Peyer's patch (tissue), 4 donors: ENCODE measurements around the gene MED16. TPM values are rescaled to one million over a fixed set of nuclear protein-coding genes. Genes with fewer than 3 reads are reported as not detected.

ENCODE experiments used
- DNase-seq, 3 donors: peaks; one replicate each; pipeline ENCODE4 v3.0.0-alpha.2; 2017 to 2019
- H3K27ac ChIP-seq, 4 donors: fragments of 200-600 bp; sonication (generic); one replicate each; pipeline ENCODE4 v1.5.1; 2016 to 2019
- H3K27me3 ChIP-seq, 2 donors: fragments of 200-600 bp; sonication (generic); one replicate each; pipeline ENCODE4 v1.5.1; 2019
- H3K36me3 ChIP-seq, 3 donors: fragments of 200-600 bp; sonication (generic); one replicate each; pipeline ENCODE4 v1.5.1; 2016 to 2019
- H3K4me1 ChIP-seq, 4 donors: fragments of 200-600 bp; sonication (generic); one replicate each; pipeline ENCODE4 v1.5.1; 2016 to 2019
- H3K4me3 ChIP-seq, 4 donors: fragments of 200-600 bp; sonication (generic); 1 replicate in 3 of 4; 2 replicates in 1 of 4; pipeline ENCODE4 v1.5.1; 2016 to 2019; ENCODE audit warnings: mild to moderate bottlenecking in 1 of 4
- H3K9me3 ChIP-seq, 4 donors: fragments of 200-600 bp; sonication (generic); one replicate each; pipeline ENCODE4 v1.5.1; 2016 to 2019; ENCODE audit warnings: mild to moderate bottlenecking in 1 of 4
- CTCF ChIP-seq, 6 experiments: fragments of 450-650 bp in 4 of 6; fragments of 200-600 bp in 2 of 6; sonication (generic) in 1 of 6; IDR thresholded peaks; one replicate each; pipeline ENCODE4 v1.5.1; 2017 to 2019; ENCODE audit warnings: antibody characterized with exemption in 6 of 6, mild to moderate bottlenecking in 3 of 6, moderate library complexity in 1 of 6
- POLR2A ChIP-seq, 2 donors: fragments of 450-650 bp; IDR thresholded peaks; one replicate each; pipeline ENCODE4 v1.5.1; 2017; ENCODE audit warnings: antibody characterized with exemption in 2 of 2, mild to moderate bottlenecking in 2 of 2, moderate library complexity in 2 of 2
- total RNA-seq, 4 donors: library from RNA; depleted of rRNA; stranded (reverse); fragments of >200 nt; gene quantifications; one replicate each; pipeline ENCODE4 v1.1.0, GENCODE V29; 2016

Gene MED16
- total RNA-seq, 4 donors from 2014 or later, result 60.2 to 83.6 (median 65.3) TPM

GRCh38 chr19:934865-935479 lies 42.0 kb upstream of the MED16 start:
- Histone ChIP-seq H3K27me3 (no peaks in the 10 kb centered on the region), H3K9me3 (no peaks in the 10 kb centered on the region), H3K4me1 (peaks cover 11 to 36% (median 18%) of the 10 kb centered on the region in 4 donors), H3K4me3 (no peak overlapping the region), H3K36me3 (no peaks in the 10 kb centered on the region), H3K27ac (peak overlapping the region in 3 of 4 donors; percentile 38 to 60 (median 54))
- TF ChIP-seq CTCF (IDR thresholded peaks at IDR 0.05) (no peak), POLR2A (IDR thresholded peaks at IDR 0.05) (no peak)
- DNase-seq, result peak in 2 of 3 donors; percentile 80 to 85

GRCh38 chr19:934197-934840 lies 41.3 kb upstream of the MED16 start:
- no peak for DNase-seq
- peaks cover 11 to 36% (median 18%) of the 10 kb centered on the region in 4 donors for H3K4me1 ChIP-seq
- H3K4me3 ChIP-seq, result no peak overlapping the region

GRCh38 chr19:933553-933882 lies 40.5 kb upstream of the MED16 start:
- H3K27me3 ChIP-seq, result no peaks in the 10 kb centered on the region
- H3K36me3 ChIP-seq, result peaks cover 0 to 8% (median 0%) of the 10 kb centered on the region in 3 donors
- no peak overlapping the region for H3K4me3 ChIP-seq
- H3K27ac ChIP-seq, result peak overlapping the region in 3 of 4 donors; percentile 60 to 69 (median 66)
- no peak for DNase-seq
- peaks cover 11 to 36% (median 18%) of the 10 kb centered on the region in 4 donors for H3K4me1 ChIP-seq
- no peaks in the 10 kb centered on the region for H3K9me3 ChIP-seq
- no peak for TF ChIP-seq CTCF (IDR thresholded peaks at IDR 0.05)
- no peak for TF ChIP-seq POLR2A (IDR thresholded peaks at IDR 0.05)

More at GRCh38 chr19:934197-934840, 41.3 kb upstream of the MED16 start:
- TF ChIP-seq CTCF (IDR thresholded peaks at IDR 0.05) (no peak), POLR2A (IDR thresholded peaks at IDR 0.05) (no peak)
- H3K27ac ChIP-seq, result peak overlapping the region in 3 of 4 donors; percentile 38 to 60 (median 54)
- no peaks in the 10 kb centered on the region for H3K27me3 ChIP-seq
- no peaks in the 10 kb centered on the region for H3K9me3 ChIP-seq
- peaks cover 0 to 5% (median 0%) of the 10 kb centered on the region in 3 donors for H3K36me3 ChIP-seq

GRCh38 chr19:932648-933552 lies 39.9 kb upstream of the MED16 start:
- TF ChIP-seq POLR2A (IDR thresholded peaks at IDR 0.05), result no peak
- TF ChIP-seq CTCF (IDR thresholded peaks at IDR 0.05), result no peak
- H3K36me3 ChIP-seq, result peaks cover 0 to 8% (median 0%) of the 10 kb centered on the region in 3 donors
- peaks cover 11 to 37% (median 18%) of the 10 kb centered on the region in 4 donors for H3K4me1 ChIP-seq
- peak overlapping the region; percentile 32 to 69 (median 63) for H3K27ac ChIP-seq
- H3K27me3 ChIP-seq, result no peaks in the 10 kb centered on the region
- H3K9me3 ChIP-seq, result no peaks in the 10 kb centered on the region
- DNase-seq, result peak; percentile 56 to 76 (median 63)
- peak overlapping the region in 1 of 4 donors; percentile 15 for H3K4me3 ChIP-seq

GRCh38 chr19:931860-932647 lies 39.1 kb upstream of the MED16 start:
- no peak for TF ChIP-seq POLR2A (IDR thresholded peaks at IDR 0.05)
- Histone ChIP-seq H3K27me3 (no peaks in the 10 kb centered on the region), H3K4me3 (peak overlapping the region in 1 of 4 donors; percentile 15), H3K4me1 (peaks cover 11 to 46% (median 20%) of the 10 kb centered on the region in 4 donors), H3K36me3 (peaks cover 0 to 8% (median 0%) of the 10 kb centered on the region in 3 donors), H3K9me3 (no peaks in the 10 kb centered on the region), H3K27ac (peak overlapping the region; percentile 32 to 69 (median 63))
- no peak for DNase-seq
